ENCODE data around the gene PLSCR5.

DNA sequence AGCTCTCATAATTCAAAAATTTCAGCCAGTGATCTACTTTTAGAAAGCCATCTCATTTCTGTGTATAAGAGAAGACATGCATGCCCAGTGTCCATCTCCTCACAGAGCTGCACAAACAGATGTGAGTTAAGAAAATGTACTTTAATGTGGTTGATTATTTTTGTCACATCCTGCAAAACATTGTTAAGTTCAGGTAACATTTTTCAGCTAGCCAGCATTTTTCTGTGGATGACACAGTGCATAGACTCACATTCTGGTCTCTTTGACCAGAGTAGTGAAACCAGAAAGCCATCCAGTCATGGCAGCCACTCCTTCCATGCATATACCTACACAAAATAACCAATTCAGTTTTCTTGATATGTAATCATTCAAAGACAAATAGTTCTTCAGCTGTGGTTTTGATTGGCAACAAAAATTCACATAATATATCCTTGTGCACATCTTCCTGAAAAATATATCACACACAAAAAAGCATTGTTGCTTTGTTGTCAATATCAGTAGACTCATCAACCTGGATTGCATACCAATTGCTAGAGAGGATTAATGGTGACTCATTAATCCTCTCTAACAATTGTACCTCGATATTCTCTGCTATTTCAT, 58.7 kb downstream of the PLSCR5 start:
- no peak for TF ChIP-seq CTCF (optimal IDR thresholded peaks at IDR 0.05 in 1 of 3, IDR thresholded peaks at IDR 0.05 in 1 of 3, conservative IDR thresholded peaks at IDR 0.05 in 1 of 3; ENCODE audit: extremely low read depth in 1 of 3, insufficient read depth in 2 of 3, low read length in 3 of 3)
- TF ChIP-seq EZH2 (IDR thresholded peaks at IDR 0.05; ENCODE audit: low read length): no peak

Data from keratinocyte (primary cell).